GM12873 (cell line): ENCODE results near the gene TBXAS1.

ENCODE experiments used
- CTCF ChIP-seq: IDR thresholded peaks from 2 replicates; pipeline ENCODE4 v1.5.1; 2012; ENCODE audit warnings: low read depth, mild to moderate bottlenecking, moderate library complexity, low read length, control low read depth; ENCODE audit not compliant: insufficient read depth; ENCODE audit errors: missing control alignments

The TBXAS1 gene

GRCh38 chr7:139936760-139937310, 107.8 kb downstream of the TBXAS1 start:
- TF ChIP-seq CTCF, result no peak

DNA sequence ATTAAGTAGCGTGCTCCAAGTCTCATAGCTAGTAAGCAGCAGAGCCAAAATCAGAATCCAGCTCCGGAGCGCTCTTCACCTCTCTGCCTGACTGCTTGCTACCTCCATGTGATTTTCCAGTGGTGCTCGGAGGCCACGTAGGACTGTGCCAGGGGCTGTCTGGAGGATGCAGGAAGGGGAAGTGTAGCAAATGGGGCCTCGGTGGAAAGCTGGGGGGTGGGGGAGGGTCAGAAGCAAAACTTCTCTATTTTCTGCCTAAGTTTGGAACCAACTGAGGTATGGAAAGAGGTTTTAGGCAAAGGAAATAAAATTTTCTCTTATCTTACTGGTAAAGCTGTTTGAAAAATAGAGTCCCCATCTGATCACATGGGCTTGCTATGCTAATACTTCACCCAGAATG, 108.7 kb downstream of the TBXAS1 start:
- TF ChIP-seq CTCF, result no peak

GRCh38 chr7:139940866-139941265, 111.8 kb downstream of the TBXAS1 start:
- TF ChIP-seq CTCF, result no peak

DNA sequence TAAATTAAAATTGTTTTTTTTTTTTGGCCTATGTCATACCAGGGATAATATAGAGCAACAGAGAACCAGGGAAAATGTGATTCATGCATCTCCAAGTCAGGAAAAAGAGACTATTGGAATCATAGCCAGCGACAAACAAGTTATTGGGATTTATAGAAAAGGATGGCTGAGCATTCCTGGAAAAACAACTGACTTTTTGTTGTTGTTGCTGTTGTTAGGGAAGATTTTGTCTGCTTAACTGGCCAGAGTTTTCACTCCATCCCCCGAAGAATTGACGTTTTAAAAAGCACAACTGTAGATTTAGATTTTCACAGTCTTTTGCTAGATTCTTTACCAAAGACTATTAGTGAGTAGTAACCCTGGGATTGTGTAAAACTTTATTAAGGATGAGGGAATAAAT, 112.4 kb downstream of the TBXAS1 start:
- TF ChIP-seq CTCF, result no peak

DNA sequence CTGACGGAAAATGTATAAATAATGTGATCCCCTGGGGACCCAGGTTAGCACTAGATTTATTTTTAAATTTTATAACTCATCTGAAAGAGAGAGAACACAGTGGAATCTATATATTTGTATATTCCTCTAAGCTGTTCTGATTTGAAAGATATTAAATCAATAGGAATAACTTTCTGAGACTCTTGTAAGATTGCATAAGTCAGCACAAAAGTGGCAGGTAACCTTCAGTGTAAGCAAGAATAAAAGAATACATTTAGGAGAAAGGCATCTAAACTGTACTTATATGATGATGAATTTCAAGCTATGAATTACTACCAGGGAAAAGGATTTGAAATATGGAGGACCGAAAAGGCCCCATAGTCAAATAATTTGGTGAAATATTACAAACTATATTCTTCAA, 112.8 kb downstream of the TBXAS1 start:
- TF ChIP-seq CTCF, result no peak

DNA sequence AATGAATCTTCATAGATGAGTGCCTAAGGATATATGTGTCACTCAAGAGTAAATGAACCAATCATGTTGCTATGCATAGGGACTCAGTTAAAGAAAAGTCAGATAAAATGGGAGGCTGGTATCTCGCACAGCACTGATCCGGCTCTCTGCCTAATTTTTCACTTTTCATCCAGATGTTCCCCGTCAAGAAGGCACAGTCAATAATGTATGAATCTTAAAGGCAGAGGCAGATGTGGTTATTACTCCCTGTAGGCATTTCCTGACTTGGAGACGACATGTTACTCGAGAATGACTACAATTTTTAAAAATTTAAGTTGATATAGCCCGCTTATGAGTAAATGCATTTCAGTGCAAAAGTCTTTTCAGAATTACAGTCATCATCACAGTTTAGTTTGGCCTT, 113.6 kb downstream of the TBXAS1 start:
- no peak for TF ChIP-seq CTCF

DNA sequence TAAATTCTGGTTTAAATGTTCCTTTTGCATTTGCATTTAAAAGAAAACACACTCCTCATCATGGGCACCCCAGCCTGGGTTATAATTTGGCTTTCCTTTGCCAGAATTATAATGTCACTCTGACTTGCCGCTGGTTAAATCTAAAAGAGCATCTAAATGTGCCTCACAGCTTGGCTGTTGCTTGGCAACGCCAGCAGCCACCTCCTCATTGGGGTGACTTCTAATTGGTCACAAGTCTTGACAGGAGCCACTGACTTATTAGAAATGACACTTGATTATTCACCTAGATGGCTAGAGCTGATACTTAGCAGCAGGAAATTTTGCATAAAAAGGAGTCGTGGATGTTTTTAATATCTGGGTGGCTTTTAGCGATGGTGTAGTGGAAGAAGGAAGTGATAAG, 114.3 kb downstream of the TBXAS1 start:
- no peak for TF ChIP-seq CTCF
